Muscle layer of duodenum (tissue), 2 donors: ENCODE measurements around the gene KIRREL1.

Source experiments
- H3K27ac ChIP-seq: one replicate; pipeline ENCODE4 v1.7.0; 2013; ENCODE audit warnings: mild to moderate bottlenecking, low read length
- H3K27me3 ChIP-seq: one replicate; pipeline ENCODE4 v1.7.0; 2013; ENCODE audit warnings: low read depth, mild to moderate bottlenecking, control low read depth, low read length
- H3K36me3 ChIP-seq, 2 donors: one replicate each; pipeline ENCODE4 v1.7.0; 2013; ENCODE audit warnings: low read length in 2 of 2, control low read depth in 1 of 2, mild to moderate bottlenecking in 1 of 2; ENCODE audit not compliant: insufficient read depth in 2 of 2, control insufficient read depth in 1 of 2
- H3K4me1 ChIP-seq, 2 donors: one replicate each; pipeline ENCODE4 v1.7.0; 2013; ENCODE audit warnings: low read length in 2 of 2, mild to moderate bottlenecking in 2 of 2, control low read depth in 1 of 2, moderate library complexity in 1 of 2; ENCODE audit not compliant: insufficient read depth in 2 of 2, control insufficient read depth in 1 of 2
- H3K4me3 ChIP-seq, 2 donors: one replicate each; pipeline ENCODE4 v1.7.0; 2013; ENCODE audit warnings: low read length in 2 of 2, low read depth in 1 of 2, mild to moderate bottlenecking in 1 of 2
- H3K9me3 ChIP-seq, 2 donors: one replicate each; pipeline ENCODE4 v1.7.0; 2013; ENCODE audit warnings: low read length in 2 of 2, control low read depth in 1 of 2, mild to moderate bottlenecking in 1 of 2; ENCODE audit not compliant: control insufficient read depth in 1 of 2
- donor health status: healthy.

KIRREL1 gene

GRCh38 chr1:158037866-158038359, 44.5 kb downstream of the KIRREL1 start:
- H3K4me3 ChIP-seq, result no peak overlapping the region
- H3K27ac ChIP-seq, result no peak overlapping the region
- H3K4me1 ChIP-seq, result peaks cover 3 to 24% of the 10 kb centered on the region in 2 donors
- H3K9me3 ChIP-seq, result no peaks in the 10 kb centered on the region
- H3K27me3 ChIP-seq, result no peaks in the 10 kb centered on the region
- no peaks in the 10 kb centered on the region for H3K36me3 ChIP-seq

- no peaks in the 10 kb centered on the region for H3K36me3 ChIP-seq
- no peaks in the 10 kb centered on the region for H3K9me3 ChIP-seq
- H3K27me3 ChIP-seq, result no peaks in the 10 kb centered on the region
- H3K4me1 ChIP-seq, result peaks cover 3 to 33% of the 10 kb centered on the region in 2 donors
- H3K27ac ChIP-seq, result no peak overlapping the region
- no peak overlapping the region for H3K4me3 ChIP-seq
Observed at GRCh38 chr1:158038793-158039192, 45.3 kb downstream of the KIRREL1 start.

DNA sequence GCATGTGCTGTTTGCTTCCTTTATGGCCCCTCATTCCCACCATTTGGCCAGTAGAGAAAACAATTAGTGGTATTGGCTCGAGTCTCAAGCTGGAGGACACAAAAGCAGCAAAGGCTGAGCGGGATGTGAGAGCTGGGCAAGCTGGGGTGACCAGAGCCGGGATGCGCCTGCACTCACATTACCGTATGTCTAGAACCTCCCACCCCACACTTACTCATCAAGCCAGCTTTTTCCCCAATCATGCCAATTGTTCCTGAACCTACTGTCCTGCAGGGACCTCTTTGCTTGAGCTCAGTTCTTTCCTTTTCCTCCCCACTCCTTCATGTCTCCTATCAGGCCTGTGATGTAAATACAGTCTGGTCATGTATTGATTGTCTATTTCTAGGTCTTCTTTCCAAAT, 45.9 kb downstream of the KIRREL1 start:
- Histone ChIP-seq H3K4me1 (peaks cover 3 to 37% of the 10 kb centered on the region in 2 donors), H3K9me3 (no peaks in the 10 kb centered on the region), H3K4me3 (no peak overlapping the region), H3K36me3 (no peaks in the 10 kb centered on the region), H3K27me3 (no peaks in the 10 kb centered on the region), H3K27ac (no peak overlapping the region)

- H3K4me1 ChIP-seq, result peaks cover 4 to 42% of the 10 kb centered on the region in 2 donors
- H3K36me3 ChIP-seq, result no peaks in the 10 kb centered on the region
Observed at GRCh38 chr1:158040323-158040722, 46.9 kb downstream of the KIRREL1 start.

DNA sequence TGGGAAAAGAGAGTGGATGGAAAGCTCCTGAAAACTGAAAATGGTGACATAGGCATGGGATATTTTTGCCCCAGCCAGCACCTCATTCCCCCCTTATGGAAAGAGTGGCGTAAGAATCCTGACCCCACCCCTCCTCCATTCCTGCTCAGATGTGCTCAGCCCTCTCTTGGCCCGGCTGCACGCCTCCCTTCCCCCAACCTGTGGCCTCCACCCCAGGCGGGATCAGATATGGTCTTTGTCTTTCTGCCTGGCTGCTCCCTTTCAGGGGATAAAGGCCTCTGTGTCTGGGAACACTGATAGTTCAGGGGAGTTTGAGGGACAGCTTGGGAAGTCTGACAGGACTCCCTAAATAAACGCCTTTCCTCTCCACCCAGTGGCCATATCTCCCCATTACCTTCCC, 49.8 kb downstream of the KIRREL1 start:
- no peaks in the 10 kb centered on the region for H3K27me3 ChIP-seq
- H3K27ac ChIP-seq, result no peak overlapping the region
- peaks cover 7 to 41% of the 10 kb centered on the region in 2 donors for H3K4me1 ChIP-seq
- H3K36me3 ChIP-seq, result no peaks in the 10 kb centered on the region
- H3K4me3 ChIP-seq, result no peak overlapping the region
- no peaks in the 10 kb centered on the region for H3K9me3 ChIP-seq

More at GRCh38 chr1:158040323-158040722, 46.9 kb downstream of the KIRREL1 start:
- H3K4me3 ChIP-seq, result no peak overlapping the region
- H3K27ac ChIP-seq, result no peak overlapping the region
- H3K27me3 ChIP-seq, result no peaks in the 10 kb centered on the region
- H3K9me3 ChIP-seq, result no peaks in the 10 kb centered on the region

GRCh38 chr1:158045639-158046038, 52.2 kb downstream of the KIRREL1 start:
- Histone ChIP-seq H3K4me3 (no peak overlapping the region), H3K9me3 (no peaks in the 10 kb centered on the region), H3K27ac (no peak overlapping the region), H3K27me3 (no peaks in the 10 kb centered on the region), H3K4me1 (peaks cover 8 to 55% of the 10 kb centered on the region in 2 donors), H3K36me3 (no peaks in the 10 kb centered on the region)

- no peak overlapping the region for H3K4me3 ChIP-seq
- H3K36me3 ChIP-seq, result no peaks in the 10 kb centered on the region
- H3K4me1 ChIP-seq, result peaks cover 8 to 56% of the 10 kb centered on the region in 2 donors
- no peak overlapping the region for H3K27ac ChIP-seq
- no peaks in the 10 kb centered on the region for H3K9me3 ChIP-seq
- H3K27me3 ChIP-seq, result no peaks in the 10 kb centered on the region
Observed at GRCh38 chr1:158046715-158047510, 53.5 kb downstream of the KIRREL1 start.

GRCh38 chr1:158048371-158049067, 55.1 kb downstream of the KIRREL1 start:
- H3K36me3 ChIP-seq, result no peaks in the 10 kb centered on the region
- no peak overlapping the region for H3K27ac ChIP-seq
- H3K4me1 ChIP-seq, result peaks cover 8 to 50% of the 10 kb centered on the region in 2 donors
- H3K4me3 ChIP-seq, result no peak overlapping the region
- no peaks in the 10 kb centered on the region for H3K9me3 ChIP-seq
- no peaks in the 10 kb centered on the region for H3K27me3 ChIP-seq

DNA sequence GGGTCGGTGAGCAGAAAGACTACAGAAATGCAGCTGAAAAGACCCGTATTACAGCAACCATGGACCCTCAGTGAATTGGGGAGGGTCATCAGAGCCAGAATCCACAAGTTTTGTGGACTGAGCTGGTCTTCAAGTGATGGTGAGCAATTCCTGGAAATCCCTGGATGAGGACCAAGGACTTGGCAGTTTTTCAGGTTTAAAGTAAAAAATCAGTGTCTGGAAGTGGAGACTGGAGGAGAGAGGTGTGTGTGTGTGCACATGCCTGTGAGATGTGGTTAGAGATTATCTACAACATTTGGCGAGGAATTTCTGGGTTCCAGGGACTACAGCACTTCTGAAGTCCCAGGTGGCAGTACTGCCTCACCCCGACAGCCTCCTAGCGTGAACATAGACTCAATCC, 56.4 kb downstream of the KIRREL1 start:
- Histone ChIP-seq H3K9me3 (no peaks in the 10 kb centered on the region), H3K4me1 (peaks cover 8 to 43% of the 10 kb centered on the region in 2 donors), H3K27ac (no peak overlapping the region), H3K4me3 (no peak overlapping the region), H3K36me3 (no peaks in the 10 kb centered on the region), H3K27me3 (no peaks in the 10 kb centered on the region)

DNA sequence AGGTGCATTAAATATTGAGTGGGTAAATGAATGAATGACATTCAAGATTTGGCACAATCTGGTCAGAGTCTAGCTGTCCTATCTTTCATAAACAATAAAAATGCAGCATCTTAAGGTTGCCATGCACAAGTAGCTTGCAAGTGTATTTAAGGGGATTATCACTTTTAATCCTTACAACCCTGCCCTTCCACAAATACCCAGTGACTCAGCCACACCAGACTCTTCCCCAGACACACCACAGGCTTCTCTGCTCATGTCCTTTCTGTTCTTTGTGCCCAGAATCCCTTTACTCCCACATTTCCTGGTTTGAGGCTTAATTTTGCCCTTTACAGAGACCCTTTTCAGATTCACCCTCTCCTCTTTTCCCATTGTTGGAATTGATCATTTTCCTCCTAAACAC, 59.8 kb downstream of the KIRREL1 start:
- H3K36me3 ChIP-seq, result no peaks in the 10 kb centered on the region
- no peaks in the 10 kb centered on the region for H3K9me3 ChIP-seq
- H3K27ac ChIP-seq, result no peak overlapping the region
- no peaks in the 10 kb centered on the region for H3K27me3 ChIP-seq
- H3K4me1 ChIP-seq, result peaks cover 5 to 42% of the 10 kb centered on the region in 2 donors
- no peak overlapping the region for H3K4me3 ChIP-seq

GRCh38 chr1:158054721-158055120, 61.3 kb downstream of the KIRREL1 start:
- Histone ChIP-seq H3K27me3 (no peaks in the 10 kb centered on the region), H3K4me3 (no peak overlapping the region), H3K4me1 (peaks cover 0 to 32% of the 10 kb centered on the region in 2 donors), H3K9me3 (no peaks in the 10 kb centered on the region), H3K27ac (no peak overlapping the region), H3K36me3 (no peaks in the 10 kb centered on the region)
